Stimulated activated CD4-positive, alpha-beta T cell treated with anti-CD3 and anti-CD28 coated beads, Interleukin-1b, Interleukin-23, amount 100 ng/mL, for 1 hour (primary cell): ENCODE data around the gene ACSM2B.
"Not testable (repeated sequence)": the region's sequence is repeated elsewhere in the genome, so short reads cannot be mapped to it uniquely, and the experiment has no call there.

ENCODE experiments used
- DNase-seq, 2 donors: peaks; one replicate each; pipeline ENCODE4 v3.0.0-alpha.2; 2020; ENCODE audit warnings: low read depth in 2 of 2

The ACSM2B gene

GRCh38 chr16:20595068-20595467 is 18.9 kb upstream of the ACSM2B start:
- DNase-seq = not testable (repeated sequence)

GRCh38 chr16:20592780-20593179 is 16.6 kb upstream of the ACSM2B start:
- DNase-seq = not testable (repeated sequence)

GRCh38 chr16:20589486-20589885 is 13.3 kb upstream of the ACSM2B start:
- DNase-seq = not testable (repeated sequence)

- not testable (repeated sequence) for DNase-seq
Observed at GRCh38 chr16:20587645-20588074, 11.5 kb upstream of the ACSM2B start.

GRCh38 chr16:20586716-20587115 is 10.5 kb upstream of the ACSM2B start:
- not testable (repeated sequence) for DNase-seq

GRCh38 chr16:20586112-20586511 is 9.9 kb upstream of the ACSM2B start:
- not testable (repeated sequence) for DNase-seq

- not testable (repeated sequence) for DNase-seq
Observed at GRCh38 chr16:20580487-20581259, 4.5 kb upstream of the ACSM2B start.

GRCh38 chr16:20578091-20578490 is 1.9 kb upstream of the ACSM2B start:
- DNase-seq = not testable (repeated sequence)

- DNase-seq = not testable (repeated sequence)
Observed at GRCh38 chr16:20569117-20569651, 7.0 kb downstream of the ACSM2B start.

GRCh38 chr16:20568404-20568803 is 7.8 kb downstream of the ACSM2B start:
- DNase-seq = no peak

- no peak for DNase-seq
Observed at GRCh38 chr16:20566864-20567263, 9.3 kb downstream of the ACSM2B start.

GRCh38 chr16:20565334-20565733 is 10.8 kb downstream of the ACSM2B start:
- DNase-seq = not testable (repeated sequence)

GRCh38 chr16:20564218-20564617 is 11.9 kb downstream of the ACSM2B start:
- not testable (repeated sequence) for DNase-seq

- DNase-seq = not testable (repeated sequence)
Observed at GRCh38 chr16:20555628-20556027, 20.5 kb downstream of the ACSM2B start.

- DNase-seq = not testable (repeated sequence)
Observed at GRCh38 chr16:20554689-20555088, 21.5 kb downstream of the ACSM2B start.

GRCh38 chr16:20553493-20553892 is 22.7 kb downstream of the ACSM2B start:
- not testable (repeated sequence) for DNase-seq

GRCh38 chr16:20546951-20547350 is 29.2 kb downstream of the ACSM2B start:
- DNase-seq = not testable (repeated sequence)

- DNase-seq = not testable (repeated sequence)
Observed at GRCh38 chr16:20546278-20546853, 29.8 kb downstream of the ACSM2B start.

GRCh38 chr16:20540603-20541316 is 35.4 kb downstream of the ACSM2B start:
- not testable (repeated sequence) for DNase-seq

- DNase-seq = no peak
Observed at GRCh38 chr16:20538687-20539086, 37.5 kb downstream of the ACSM2B start.

GRCh38 chr16:20538181-20538580 is 38.0 kb downstream of the ACSM2B start:
- DNase-seq = no peak

- DNase-seq = not testable (repeated sequence)
Observed at GRCh38 chr16:20536669-20537068, 39.5 kb downstream of the ACSM2B start.
